Pons (tissue), 1 donor: ENCODE data around the gene SIGLECL1.

Source experiments
- DNase-seq: peaks from one replicate; pipeline ENCODE4 v3.0.0-alpha.2; 2016; ENCODE audit warnings: low spot score

SIGLECL1 gene

DNA sequence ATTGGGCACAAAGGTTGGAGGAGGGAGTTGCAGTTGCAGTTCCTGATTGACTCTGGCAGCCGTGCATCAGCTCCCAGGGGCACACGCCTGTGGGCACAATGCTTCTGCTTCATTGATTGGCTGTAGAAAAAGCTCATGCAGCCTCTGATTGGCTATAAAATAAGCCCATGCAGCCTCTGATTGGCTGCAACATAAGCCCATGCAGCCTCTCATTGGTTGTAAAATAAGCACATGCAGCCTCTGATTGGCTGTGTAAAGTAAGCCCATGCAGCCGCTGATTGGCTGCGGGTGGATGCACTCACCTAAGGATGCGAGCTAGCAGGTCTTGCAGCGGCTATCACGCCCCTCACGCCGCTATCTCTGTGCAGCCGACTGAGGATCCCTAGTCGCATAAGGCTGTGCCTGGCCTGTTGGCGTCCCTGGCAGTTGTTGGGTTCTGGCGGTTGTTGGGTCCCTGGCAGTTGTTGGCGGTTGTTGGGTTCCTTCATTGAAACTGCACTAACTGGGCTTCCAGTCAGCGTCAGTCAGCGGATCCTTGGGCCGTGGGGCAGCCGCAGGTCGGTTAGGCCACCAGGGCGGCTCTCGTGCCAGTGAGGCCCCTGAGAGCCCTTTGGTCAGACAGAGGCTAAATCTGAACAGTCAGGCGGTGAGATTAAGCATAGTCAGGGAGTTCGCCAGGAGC, at the start of gene SIGLECL1:
Gene SIGLECL1 (plus strand): TSS at position 295 of the 682 bp plus-strand sequence. CDS start 12,993 bp downstream, outside the sequence.
- DNase-seq, result no peak

DNA sequence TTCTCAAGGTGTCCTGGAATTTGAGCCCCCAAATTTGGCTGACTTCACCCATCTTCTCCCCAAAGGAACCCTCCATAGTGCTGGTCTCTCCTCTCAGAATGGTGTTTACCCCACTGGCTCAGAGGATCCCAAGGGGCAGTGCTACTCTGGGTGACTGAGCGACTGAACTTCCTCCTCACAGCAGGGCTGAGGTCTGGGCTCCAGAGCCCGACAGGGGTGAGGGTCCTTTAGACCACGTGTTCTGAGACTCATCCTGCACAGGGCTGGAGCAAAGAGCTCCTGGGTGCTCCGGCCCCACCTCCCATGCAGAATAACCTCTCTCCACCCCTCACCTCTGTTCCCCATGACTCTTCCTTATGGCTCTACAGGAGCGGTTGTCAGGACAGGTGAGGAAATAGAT, 49.2 kb upstream of the SIGLECL1 start:
- DNase-seq, result no peak

DNA sequence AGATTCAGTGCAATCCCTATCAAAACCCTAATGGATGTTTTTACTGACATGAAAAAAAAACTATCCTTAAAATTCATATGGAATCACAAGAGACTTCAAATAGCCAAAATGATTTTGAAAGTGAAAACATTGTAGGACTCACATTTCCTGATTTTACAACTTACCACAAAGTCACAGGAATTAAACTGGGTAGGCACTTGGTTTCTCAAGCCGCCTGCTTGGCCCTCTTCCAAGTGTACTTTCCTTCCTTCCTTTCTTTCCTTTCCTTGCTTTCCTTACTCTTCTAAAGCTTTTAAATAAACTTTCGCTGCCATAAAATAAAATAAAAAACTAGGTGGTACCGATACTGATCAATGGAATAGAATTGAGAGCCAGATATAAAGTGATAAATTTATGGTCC, 47.0 kb upstream of the SIGLECL1 start:
- no peak for DNase-seq

DNA sequence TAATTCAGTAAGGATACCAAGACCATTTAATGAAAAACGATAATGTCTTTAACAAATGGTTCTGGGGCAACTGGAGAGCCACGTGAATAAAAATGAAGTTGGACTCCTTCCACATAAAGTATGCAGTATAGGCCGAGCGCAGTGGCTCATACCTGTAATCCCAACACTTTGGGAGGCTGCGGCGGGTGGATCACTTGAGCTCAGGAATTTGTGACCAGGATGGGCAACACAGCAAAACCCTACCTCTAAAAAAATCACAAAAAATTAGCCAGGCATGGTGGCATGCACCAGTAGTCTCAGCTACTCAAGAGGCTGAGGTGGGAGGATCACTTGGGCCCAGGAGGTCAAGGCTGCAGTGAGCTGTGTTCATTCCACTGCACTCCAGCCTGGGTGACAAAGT, 46.6 kb upstream of the SIGLECL1 start:
- no peak for DNase-seq

DNA sequence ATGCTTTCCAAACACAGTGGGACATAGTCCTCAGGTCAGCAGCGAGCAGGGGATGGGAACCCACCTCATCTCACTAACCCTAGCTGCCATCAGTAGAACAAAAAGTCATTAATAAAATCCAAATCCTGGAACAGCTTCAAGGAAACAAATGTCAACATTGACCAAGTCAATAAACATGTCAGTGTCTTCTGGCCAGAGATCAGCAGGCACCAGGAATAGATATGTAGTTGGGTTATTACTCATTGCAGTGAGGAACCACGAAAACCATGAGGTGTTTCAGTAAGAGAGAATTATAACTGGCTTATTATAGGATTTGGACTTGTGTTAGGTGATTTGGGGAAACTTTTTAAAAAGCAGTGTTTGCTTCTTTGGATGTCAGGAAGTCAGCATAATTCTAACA, 43.1 kb upstream of the SIGLECL1 start:
- DNase-seq, result no peak

DNA sequence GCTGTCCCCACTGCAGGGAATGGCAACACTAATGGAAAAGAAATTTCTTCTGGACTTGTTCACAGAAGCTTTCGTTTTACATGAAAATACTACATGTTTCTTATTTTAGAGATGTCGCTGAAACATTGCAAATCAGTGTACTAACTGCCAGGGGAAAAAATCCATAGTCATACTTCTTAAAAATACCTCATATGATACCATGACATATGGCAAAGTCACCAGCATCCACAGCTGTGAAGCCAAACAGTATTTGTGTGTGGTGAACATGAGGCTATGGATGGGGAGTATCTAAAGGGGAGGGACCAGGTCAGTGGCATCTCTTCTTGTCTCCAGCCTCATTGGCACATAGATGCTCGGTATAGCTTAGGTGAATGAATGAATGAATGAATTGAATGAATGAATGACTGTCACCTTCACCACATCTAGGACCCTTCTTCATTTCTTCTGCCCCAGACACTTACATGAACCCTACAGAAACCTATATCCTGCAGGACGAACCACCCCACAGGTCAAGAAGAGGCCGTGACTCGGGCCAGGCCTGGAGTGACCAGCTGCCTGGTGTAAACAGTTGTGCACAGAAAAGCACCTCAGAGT, 40.6 kb upstream of the SIGLECL1 start:
- no peak for DNase-seq

DNA sequence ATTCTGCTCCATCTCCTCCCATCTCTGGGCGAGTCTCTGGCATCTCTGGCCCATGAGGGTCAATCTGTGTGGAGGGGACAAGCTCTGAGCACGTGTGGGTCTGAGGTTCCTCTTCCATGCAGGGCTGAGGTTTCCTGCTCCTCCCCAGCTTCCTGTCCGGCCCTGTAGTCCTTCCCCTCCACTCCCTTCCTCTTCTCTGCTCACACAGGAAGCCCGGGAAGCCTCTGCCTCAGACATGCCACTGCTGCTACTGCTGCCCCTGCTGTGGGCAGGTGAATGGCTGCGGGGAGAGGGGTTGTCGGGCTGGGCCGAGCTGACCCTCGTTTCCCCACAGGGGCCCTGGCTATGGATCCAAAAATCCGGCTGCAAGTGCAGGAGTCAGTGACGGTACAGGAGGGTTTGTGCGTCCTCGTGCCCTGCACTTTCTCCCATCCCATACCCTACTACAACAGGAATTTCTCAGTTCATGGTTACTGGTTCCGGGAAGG, 40.0 kb upstream of the SIGLECL1 start:
- peak; percentile 19 for DNase-seq

DNA sequence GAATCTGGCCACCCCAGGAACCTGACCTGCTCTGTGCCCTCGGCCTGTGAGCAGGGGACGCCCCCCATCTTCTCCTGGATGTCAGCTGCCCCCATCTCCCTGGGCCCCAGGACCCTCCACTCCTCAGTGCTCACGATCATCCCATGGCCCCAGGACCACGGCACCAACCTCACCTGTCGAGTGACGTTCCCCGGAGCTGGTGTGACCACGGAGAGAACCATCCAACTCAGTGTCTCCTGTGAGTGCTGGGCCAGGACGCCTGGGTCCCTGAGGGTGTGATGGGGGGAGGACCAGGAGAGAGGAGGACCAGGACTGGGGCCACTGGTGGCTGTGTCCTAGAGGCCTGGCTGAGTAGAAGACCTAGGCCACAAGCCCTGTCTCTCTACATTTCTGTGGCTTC, 39.0 kb upstream of the SIGLECL1 start:
- no peak for DNase-seq

DNA sequence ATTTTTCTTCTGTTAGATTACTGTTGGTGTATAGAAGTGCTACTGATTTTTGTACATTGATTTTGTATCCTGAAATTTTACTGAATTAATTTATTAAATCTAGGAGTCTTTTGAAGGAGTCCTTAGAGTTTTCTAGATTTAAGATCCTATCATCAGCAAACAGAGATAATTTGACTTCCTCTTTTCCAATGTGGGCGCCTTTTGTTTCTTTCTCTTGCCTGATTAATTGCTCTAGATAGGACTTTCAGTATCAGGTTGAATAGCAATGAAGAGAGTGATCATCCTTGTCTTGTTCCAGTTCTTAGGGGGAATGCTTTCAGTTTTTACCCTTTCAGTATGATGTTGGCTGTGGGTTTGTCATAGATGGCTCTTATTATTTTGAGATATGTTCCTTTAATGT, 31.6 kb upstream of the SIGLECL1 start:
- no peak for DNase-seq

DNA sequence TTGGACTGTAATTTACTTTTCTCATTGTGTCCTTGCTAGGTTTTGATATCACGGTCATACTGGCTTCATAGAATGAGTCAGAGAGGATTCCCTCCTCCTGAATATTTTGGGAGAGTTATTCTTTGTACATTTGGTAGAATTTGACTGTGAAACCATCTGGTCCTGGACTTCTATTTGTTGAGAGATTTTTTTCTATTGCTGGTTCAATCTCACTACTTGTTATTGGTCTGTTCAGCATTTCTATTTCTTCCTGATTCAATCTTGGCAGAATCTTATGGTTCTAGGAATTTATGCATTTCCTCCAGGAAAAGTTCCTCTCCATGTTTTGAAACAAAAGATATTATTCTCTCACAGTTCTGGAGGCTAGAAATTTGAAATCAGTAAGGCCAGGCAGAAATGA, 30.9 kb upstream of the SIGLECL1 start:
- peak; percentile 7 for DNase-seq

DNA sequence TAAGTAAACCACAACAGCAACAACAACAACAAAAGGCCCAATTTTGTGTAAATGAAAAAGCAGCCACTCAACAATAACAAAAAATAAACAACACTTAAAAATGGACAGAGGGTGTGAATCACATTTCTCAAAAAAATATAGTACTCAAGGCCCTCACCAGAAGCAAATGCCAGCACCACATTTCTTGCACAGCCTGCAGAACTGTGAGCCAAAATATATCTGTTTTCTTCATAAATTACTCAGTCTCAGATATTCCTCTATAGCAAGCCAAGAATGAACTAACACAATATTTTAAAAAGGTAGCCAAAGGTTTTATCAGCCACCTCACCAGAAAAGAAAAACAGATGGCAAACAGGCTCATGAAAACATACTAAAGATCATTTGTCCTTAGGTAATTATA, 29.9 kb upstream of the SIGLECL1 start:
- no peak for DNase-seq

DNA sequence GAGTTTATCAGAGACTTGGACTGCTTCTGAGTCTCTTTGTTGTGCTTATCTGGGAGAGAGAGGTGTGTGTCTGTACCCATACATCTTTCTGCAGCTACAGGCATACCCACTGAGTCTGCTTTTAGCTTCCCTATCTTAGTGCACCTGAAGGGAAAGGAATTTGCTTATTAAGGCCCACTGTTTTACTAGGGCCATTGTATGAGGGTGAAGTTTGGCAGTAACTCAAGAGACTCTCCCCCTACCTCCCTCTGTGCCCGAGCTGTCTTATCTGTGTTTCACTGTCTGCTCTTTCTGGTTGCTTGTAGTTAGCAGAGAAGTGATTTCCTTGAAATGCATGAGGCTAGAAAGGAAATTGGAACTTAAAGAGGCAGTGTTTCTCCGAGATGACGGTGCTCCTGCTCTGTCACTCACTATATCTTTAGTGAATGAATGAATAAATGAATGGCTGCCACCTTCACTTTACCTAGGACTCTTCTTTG, 26.7 kb upstream of the SIGLECL1 start:
- no peak for DNase-seq

DNA sequence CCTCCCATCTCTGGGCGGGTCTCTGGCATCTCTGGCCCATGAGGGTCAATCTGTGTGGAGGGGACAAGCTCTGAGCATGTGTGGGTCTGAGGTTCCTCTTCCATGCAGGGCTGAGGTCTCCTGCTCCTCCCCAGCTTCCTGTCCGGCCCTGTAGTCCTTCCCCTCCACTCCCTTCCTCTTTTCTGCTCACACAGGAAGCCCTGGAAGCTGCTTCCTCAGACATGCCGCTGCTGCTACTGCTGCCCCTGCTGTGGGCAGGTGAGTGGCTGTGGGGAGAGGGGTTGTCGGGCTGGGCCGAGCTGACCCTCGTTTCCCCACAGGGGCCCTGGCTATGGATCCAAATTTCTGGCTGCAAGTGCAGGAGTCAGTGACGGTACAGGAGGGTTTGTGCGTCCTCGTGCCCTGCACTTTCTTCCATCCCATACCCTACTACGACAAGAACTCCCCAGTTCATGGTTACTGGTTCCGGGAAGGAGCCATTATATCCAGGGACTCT, 25.9 kb upstream of the SIGLECL1 start, which contains the start of gene CD33:
Gene CD33 (plus strand): TSS at position 183 of the 496 bp plus-strand sequence. CDS start 39 bp downstream, at position 222.
- peak; percentile 46 for DNase-seq

DNA sequence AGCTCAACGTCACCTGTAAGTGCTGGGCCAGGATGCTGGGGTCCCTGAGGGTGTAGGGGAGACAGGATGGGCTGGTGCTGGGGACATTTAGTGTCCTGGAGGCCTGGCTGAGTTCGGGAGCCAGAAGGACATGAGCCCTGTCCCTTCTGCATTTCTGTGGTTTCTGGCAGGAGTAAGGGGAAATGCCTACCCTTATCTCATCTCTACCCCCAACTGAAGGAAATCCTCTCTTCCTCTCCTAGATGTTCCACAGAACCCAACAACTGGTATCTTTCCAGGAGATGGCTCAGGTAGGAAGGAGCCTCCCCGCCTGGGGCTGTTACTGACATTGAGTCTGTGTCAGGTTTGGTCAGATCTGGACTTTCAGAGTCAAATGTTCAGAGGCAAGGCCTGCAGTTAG, 24.8 kb upstream of the SIGLECL1 start:
- no peak for DNase-seq

DNA sequence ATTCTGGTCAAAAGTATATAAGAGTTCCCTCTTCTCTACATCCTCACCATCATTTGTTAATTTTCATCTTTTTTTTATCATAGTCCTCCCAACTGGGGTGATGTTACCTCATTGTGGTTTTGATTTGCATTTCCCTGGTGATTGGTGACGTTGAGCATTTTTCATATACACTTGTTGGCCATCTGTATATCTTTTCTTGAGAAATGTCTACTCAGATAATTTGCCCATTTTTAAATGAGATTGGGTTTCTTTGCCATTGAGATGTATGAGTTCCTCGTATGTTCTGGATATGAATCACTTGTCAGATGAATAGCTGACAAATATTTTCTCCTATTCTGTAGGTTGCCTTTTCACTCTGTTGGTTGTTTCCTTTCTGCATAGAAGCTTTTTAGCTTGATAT, 23.6 kb upstream of the SIGLECL1 start:
- no peak for DNase-seq

DNA sequence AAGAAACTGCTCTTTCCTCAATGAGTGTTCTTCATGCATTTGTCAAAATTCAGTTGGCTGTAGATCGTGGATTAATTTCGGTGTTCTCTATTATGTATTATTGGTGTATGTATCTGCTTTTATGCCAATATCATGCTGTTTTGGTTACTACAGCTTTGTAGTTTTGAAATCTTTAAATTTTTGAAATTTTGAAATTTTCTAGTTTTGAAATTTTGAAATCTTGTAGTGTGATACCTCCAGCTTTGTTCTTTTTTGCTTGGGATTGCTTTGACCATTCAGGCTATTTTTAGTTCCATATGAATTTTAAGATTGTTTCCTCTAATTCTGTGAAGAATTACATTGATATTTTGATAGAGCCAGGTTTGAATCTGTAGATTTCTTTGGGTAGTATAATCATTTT, 22.9 kb upstream of the SIGLECL1 start:
- DNase-seq, result no peak

DNA sequence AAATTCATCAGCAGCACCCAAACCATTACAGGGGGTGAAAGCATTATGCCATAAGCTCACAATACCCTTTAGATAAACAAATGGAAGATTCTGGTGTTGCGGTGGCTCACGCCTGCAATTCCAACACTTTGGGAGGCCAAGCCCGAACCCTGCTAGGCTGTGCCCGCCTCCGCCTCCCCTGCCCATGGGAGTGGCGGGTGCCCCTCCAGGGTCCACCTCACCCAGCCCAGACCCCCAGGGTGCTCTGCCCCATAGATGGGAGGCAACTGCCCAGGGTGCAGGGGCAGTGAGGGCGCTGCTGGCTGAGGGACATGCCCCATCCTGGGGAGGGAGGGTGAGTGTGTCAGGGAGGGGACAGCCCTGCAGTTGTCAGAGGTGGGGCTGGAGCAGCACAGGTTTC, 10.0 kb upstream of the SIGLECL1 start:
- DNase-seq, result no peak

DNA sequence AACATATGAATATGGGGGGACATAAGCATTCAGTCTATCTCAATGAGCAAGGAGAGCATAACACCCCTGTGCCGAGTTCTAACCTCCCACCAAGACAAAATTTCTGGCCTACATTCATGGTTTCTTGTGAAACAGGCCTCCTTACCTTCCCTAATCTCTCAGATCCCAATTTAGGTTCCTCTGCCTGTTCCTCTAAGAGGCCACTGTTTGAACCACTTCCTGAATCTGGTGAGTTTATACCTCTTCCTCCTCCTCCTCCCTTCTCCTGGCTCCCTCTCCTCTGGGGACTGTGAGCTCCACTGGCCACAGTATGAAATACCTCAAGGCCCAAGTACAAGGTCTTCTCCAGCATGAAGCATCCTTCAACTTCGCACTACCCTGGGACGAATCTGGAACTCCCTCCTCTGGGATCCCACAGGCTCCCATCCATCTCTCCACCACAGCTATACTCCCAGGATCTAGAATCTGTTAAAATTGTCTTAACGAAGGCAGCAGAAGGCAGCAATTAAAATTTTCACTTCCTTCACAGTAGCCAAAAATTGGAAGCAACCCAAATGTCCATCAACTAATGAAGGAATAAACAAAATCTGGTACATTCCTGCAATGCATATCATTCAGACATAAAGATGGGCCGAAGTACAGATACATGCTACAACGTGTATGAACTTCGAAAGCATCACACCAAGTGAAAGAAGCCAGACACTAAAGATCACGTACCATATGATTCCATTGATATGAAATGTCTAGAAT, 7.8 kb upstream of the SIGLECL1 start:
- no peak for DNase-seq

DNA sequence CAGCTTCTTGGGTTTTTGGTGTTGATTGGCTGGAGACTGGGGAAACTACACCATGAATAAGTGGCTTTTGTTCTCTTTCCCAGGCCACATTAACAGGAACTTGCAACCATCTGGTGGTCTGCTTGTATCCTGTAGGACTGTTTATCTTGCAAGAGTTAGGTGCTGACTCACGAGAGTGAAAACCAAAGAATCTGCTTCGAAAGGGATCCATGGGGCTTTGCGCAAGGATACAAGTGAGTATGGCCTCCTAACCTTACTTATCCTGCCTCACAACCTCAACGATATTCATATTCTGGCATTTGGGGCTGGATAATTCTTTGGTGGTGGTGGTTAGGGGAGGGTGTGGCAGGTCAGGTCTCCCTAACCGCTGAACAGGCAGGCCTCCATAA, 4.7 kb upstream of the SIGLECL1 start:
- no peak for DNase-seq

DNA sequence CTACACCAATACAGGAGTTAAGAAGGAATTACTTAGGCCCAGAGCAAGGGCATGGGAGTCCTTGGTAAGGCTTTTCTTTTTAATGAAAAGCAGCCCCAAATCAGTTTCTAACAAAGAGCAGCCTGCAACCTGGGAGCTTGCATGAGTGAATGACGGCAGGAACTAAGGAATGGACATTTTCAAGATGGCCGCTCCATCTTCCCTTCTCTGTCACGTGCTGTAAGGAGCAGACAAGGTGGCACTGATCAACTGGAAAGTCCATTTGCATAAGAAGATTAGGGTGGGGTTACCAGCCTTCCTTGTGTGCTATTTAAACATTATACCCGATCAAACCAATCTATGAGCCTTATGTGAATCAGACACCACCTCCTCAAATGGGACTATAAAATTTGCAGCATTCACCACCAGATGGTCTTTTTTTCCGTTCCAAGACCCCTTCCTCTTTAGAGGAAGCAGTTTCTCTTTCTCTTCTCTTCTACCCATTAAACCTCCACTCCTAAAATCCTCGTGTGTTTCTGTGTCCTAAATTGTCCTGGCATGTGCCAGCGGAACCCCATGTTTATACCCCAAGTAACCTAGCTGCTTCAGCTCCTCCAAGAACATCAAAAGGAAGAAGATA, 2.8 kb upstream of the SIGLECL1 start:
- no peak for DNase-seq

DNA sequence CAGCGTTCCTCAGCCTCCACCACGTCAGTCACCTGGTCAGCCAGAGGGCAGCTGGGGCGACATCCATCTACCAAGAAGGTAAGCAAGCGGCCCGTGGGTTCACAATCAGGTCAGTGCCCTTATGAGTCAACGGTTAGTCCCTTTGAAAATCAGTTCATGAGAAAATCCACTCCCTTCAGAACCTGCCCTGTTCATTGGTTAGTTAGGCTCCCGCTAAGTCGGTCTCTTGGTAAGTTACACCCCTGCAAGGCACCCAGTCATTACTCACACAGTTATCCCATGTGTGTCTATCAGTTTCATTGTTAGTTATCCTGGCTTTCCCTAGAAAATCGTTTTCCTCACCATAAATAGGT, 564 bp downstream of the SIGLECL1 start:
- DNase-seq, result no peak

DNA sequence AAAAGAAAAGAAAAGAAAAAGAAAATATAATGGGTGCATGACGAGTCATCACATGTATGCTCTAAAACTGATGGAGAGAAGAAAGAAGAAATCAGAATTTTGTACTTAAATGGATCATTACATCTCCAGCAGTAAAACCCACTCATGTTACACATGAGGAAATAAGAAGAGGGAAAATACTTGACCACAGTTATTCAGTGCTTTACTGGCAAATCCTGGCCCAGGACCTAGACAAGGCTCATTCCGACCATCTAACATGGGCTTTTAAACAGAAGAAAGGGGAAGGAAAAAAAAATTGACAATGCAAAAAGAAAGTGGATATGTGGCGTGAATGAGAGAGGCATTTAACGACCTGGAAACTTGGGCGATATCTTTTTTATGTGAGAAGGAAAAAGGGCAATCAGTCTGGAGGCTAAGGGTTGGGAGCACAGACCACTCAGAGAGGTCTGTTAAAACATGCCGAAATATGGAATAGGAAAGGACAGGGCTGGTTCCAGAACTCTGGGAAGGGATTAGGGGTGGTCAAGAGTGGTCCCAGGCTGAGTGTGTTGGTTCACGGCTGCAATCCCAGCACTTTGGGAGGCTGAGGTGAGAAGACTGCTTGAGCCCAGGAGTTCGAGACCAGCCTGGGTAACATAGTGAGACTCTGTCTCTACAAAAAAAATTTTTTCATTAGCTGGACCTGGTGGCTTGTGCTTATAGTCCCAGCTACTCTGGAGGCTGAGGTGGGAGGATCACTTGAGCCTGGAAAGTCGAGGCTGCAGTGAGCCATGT, 1.6 kb downstream of the SIGLECL1 start:
- DNase-seq, result no peak
